ENCODE results near the gene CDK6. TPM values are rescaled to one million over a fixed set of nuclear protein-coding genes. Genes with fewer than 3 reads are reported as not detected.

CDK6 gene
- total and polyA plus RNA-seq, 9 of the 15 experiments (the other 6 are each of a cell fraction or from before 2014, with no cell fraction given): 7.6 to 109 (median 44.4) TPM

DNA sequence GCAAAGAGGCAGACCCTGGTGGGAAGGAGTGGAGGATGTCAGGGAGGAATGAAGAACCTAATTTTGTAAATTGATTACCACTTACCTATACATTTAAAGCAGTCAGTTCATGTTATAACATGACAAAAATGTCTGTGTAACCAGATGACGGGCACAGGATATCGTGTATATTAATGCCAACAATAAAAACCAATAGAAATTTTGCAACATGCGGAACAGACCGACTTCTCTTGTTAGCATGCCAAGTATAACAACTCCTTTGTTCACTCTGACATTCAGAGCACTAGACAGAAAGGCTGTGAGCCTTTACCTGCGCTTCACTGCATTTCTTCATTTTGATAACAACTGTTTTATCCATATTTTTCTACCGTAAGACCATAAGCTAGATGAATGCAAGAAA, 29.9 kb downstream of the CDK6 start:
- H3K27me3 ChIP-seq (ENCODE audit: control insufficient read depth in 2 of 2, insufficient read depth in 2 of 2, low read length in 2 of 2): no peaks in the 10 kb centered on the region
- H3K9ac ChIP-seq (ENCODE audit: insufficient read depth in 1 of 2, low read depth in 2 of 2, low read length in 2 of 2): no peak overlapping the region
- FAIRE-seq: no peak
- H3K79me2 ChIP-seq (ENCODE audit: control insufficient read depth, insufficient read depth, low read length): peaks cover 91% of the 10 kb centered on the region
- BruUV-seq (replicated peaks): no TSS peak
- 95% methylated on average over 6 of the region's 6 CpGs for WGBS (ENCODE audit: insufficient coverage, low coverage, missing lambda C conversion rate)
- no peaks in the 10 kb centered on the region for H3K9me1 ChIP-seq (ENCODE audit: control insufficient read depth, insufficient read depth, low read length)
- peaks cover 0 to 21% of the 10 kb centered on the region in 2 experiments; a peak in 3 of 5 replicates for H3K4me1 ChIP-seq (replicated peaks in 1 of 2; ENCODE audit: control insufficient read depth in 2 of 2, insufficient read depth in 2 of 2, low read length in 2 of 2)
- no peak overlapping the region for H3K4me2 ChIP-seq (ENCODE audit: insufficient read depth, low read length)
- H3K9me3 ChIP-seq (replicated peaks; ENCODE audit: control insufficient read depth, insufficient read depth, low read depth, low read length): no peaks in the 10 kb centered on the region
- intact Hi-C loops (cut with micrococcal nuclease) (no loop called here), in situ Hi-C loops (cut with MboI) (no loop called here)
- no peak overlapping the region for H3K27ac ChIP-seq (ENCODE audit: extremely low read depth, low read depth, low read length)
- no peak for DNase-seq (ENCODE audit: extremely low read depth in 1 of 4, low spot score in 3 of 4)
- ChIA-PET POLR2A (no interaction called here), CTCF (ENCODE audit: low intra/inter-chr PET ratio) (no interaction called here)
- no peak for ATAC-seq
- H2AFZ ChIP-seq (ENCODE audit: low read depth, low read length): no peak overlapping the region
- no peaks in the 10 kb centered on the region for H4K20me1 ChIP-seq (replicated peaks; ENCODE audit: control insufficient read depth, insufficient read depth, low read length)
- TF ChIP-seq MYNN (IDR thresholded peaks at IDR 0.05) (no peak), MYNN (CRISPR knock-in tag; IDR thresholded peaks at IDR 0.05) (no peak), NCOA1 (IDR thresholded peaks at IDR 0.05; ENCODE audit: low read depth) (no peak), CREB1 (IDR thresholded peaks at IDR 0.05) (no peak), CREB1 (CRISPR knock-in tag; IDR thresholded peaks at IDR 0.05) (no peak)
- TF ChIP-seq, protein P1, sequence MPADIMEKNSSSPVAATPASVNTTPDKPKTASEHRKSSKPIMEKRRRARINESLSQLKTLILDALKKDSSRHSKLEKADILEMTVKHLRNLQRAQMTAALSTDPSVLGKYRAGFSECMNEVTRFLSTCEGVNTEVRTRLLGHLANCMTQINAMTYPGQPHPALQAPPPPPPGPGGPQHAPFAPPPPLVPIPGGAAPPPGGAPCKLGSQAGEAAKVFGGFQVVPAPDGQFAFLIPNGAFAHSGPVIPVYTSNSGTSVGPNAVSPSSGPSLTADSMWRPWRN (IDR thresholded peaks at IDR 0.05; ENCODE audit: low read depth): no peak
- TF ChIP-seq, protein P2, sequence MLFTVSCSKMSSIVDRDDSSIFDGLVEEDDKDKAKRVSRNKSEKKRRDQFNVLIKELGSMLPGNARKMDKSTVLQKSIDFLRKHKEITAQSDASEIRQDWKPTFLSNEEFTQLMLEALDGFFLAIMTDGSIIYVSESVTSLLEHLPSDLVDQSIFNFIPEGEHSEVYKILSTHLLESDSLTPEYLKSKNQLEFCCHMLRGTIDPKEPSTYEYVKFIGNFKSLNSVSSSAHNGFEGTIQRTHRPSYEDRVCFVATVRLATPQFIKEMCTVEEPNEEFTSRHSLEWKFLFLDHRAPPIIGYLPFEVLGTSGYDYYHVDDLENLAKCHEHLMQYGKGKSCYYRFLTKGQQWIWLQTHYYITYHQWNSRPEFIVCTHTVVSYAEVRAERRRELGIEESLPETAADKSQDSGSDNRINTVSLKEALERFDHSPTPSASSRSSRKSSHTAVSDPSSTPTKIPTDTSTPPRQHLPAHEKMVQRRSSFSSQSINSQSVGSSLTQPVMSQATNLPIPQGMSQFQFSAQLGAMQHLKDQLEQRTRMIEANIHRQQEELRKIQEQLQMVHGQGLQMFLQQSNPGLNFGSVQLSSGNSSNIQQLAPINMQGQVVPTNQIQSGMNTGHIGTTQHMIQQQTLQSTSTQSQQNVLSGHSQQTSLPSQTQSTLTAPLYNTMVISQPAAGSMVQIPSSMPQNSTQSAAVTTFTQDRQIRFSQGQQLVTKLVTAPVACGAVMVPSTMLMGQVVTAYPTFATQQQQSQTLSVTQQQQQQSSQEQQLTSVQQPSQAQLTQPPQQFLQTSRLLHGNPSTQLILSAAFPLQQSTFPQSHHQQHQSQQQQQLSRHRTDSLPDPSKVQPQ (CRISPR knock-in tag; IDR thresholded peaks at IDR 0.05; ENCODE audit: borderline replicate concordance): no peak
- TF ChIP-seq, protein P3, sequence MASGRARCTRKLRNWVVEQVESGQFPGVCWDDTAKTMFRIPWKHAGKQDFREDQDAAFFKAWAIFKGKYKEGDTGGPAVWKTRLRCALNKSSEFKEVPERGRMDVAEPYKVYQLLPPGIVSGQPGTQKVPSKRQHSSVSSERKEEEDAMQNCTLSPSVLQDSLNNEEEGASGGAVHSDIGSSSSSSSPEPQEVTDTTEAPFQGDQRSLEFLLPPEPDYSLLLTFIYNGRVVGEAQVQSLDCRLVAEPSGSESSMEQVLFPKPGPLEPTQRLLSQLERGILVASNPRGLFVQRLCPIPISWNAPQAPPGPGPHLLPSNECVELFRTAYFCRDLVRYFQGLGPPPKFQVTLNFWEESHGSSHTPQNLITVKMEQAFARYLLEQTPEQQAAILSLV (tag; IDR thresholded peaks at IDR 0.05): no peak
- H3K4me3 ChIP-seq: no peak overlapping the region
- H3K36me3 ChIP-seq (ENCODE audit: control insufficient read depth, insufficient read depth, low read length): peaks cover 5% of the 10 kb centered on the region

All from K562 (cell line).